NCI-H1092 treated with DMSO at 0.1 percent for 48 hours (cell line): ENCODE measurements around the gene CAV1.

Experiments
- DNase-seq: peaks from one replicate; lab custom pipeline; 2025; lab: John Stamatoyannopoulos, UW

CAV1 gene

DNA sequence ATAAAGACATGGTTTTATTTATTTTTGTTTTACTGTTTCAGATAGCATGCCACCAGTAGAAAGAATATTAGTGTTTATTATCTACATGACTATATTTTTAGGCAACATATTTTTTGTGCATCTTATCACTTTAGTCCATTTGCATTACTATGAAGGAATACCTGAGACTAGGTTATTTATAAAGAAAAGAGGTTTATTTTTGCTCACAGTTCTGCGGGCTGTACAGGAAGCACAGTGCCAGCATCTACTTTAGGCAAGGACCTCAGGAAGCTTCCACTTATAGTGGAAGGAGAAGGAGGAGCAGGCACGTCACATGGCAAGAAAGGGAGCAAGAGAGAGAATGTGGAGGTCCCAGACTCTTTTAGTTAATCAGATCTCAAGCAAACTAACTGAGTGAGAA is 19.6 kb upstream of the CAV1 start:
- no peak for DNase-seq

- DNase-seq: no peak
Observed at GRCh38 chr7:116505823-116506222, 19.0 kb upstream of the CAV1 start.

GRCh38 chr7:116509982-116510579 is 14.8 kb upstream of the CAV1 start:
- no peak for DNase-seq

GRCh38 chr7:116510795-116511194 is 14.0 kb upstream of the CAV1 start:
- no peak for DNase-seq

GRCh38 chr7:116511552-116512519 is 13.0 kb upstream of the CAV1 start:
- peak; percentile 74 for DNase-seq

DNA sequence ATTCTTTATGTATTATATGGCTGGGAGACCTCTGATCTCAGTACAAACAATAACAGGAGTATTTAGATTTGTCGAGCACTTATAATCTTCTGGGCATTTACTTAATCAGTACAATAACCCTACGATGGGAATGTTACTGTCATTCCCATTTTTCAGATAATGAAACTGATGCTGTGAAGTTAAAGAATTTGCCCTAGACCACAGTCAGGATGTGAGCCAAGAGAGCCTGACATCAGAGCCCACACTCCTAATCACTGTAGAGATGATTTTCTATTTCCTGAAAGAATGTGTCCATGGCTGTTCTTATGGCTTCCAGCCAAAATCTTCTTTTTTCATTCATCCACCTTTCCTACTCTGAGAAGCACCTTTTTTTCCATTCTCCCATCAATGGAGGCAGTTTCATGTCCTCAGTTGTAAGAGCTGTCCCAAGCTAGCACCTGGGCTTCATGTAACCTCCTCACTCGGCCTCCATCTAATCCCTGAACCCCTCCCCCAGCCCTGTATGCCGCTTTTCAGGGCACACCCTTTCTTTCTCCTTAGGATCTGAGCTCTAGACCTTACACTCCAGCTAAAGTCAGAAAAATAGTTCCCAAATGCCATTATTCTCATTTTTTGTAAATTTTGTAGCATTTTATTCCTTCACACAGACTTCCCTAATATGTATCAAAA is 12.2 kb upstream of the CAV1 start:
- no peak for DNase-seq

GRCh38 chr7:116515584-116515983 is 9.3 kb upstream of the CAV1 start:
- no peak for DNase-seq

DNA sequence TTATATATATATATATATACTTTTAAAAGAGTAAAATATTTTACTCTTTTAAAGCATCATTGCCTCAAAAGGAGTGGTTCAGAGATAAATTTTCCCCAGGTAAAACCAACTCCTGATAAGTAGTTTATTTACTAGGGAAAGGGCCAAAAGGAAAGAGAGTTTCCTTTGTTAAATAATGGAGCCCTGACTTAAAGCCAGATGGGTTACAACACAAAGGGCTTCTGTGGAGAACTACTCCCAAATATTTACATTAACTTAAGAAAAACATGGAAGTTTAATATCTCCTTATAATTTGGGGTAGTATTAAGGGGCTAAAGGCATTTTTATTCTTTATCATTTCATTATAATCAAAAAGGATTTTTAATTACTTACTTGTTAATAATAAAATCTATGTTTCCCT is 8.5 kb upstream of the CAV1 start:
- DNase-seq: no peak

DNA sequence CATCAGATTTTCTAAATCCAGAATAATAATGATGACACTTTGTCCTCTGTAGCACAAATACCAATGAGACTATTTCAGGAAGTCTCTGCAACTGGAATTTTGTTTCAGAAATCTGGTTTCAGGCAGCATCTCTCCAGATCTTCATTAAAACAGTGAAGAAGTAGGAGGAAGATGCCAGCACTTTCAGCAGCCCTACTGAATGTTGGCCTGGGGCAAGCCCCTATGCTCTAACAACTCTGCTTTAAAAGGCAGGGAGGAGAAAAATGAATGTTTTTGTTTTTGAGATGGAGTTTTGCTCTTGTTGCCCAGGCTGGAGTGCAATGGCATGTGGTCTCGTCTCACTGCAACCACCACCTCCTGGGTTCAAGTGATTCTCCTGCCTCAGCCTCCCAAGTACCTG is 7.2 kb upstream of the CAV1 start:
- no peak for DNase-seq

DNA sequence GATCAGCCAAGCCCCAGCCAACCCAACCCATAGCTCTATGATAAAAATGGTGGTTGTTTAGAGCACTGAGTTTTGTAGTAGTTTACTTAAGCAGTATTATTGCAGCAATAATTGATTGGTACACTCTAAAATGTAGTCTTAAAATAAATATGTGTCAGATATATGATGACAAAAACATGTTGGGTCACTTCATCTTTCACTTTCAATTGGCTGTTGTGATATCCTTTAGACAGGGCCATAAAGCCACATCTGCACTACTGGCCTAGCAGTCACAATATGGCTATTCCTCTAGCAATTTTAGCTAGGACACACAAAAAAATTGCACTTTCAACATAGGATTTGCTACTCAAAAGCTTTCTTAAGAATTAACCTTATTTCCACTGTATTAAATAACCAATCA is 5.9 kb upstream of the CAV1 start:
- DNase-seq: no peak

DNA sequence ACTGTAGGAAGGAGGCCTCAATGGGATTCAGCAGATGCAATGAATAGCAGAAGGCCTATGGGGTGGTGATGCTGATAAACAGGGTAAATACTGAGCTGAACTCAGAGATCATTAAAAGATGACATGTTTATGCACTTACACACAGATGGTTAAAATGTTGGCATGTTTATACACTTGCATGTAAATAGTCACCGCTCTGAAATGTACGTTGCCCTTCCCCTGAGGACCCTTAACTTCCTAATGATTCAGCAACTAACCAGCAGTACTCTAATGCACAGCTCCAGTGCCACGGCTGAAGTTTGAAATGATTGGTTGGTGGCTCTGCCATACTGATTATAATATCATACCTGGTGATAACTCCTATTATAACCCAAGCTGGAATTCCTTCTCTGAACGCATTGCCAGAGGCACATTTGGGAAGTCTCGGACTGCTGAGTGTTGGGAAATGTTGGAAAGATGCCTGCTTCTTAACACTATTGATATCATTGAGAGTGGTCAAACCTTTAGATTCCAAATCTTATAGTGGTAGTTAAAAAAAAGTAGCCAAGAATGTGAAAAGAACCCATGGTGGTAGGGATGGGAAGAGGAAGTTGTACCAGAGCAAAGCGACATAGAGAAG is 3.7 kb upstream of the CAV1 start:
- DNase-seq: no peak

GRCh38 chr7:116522247-116522646 is 2.6 kb upstream of the CAV1 start:
- no peak for DNase-seq

GRCh38 chr7:116524221-116524608 is 621 bp upstream of the CAV1 start:
- no peak for DNase-seq

GRCh38 chr7:116525298-116525912 is 569 bp downstream of the CAV1 start:
- DNase-seq: no peak

DNA sequence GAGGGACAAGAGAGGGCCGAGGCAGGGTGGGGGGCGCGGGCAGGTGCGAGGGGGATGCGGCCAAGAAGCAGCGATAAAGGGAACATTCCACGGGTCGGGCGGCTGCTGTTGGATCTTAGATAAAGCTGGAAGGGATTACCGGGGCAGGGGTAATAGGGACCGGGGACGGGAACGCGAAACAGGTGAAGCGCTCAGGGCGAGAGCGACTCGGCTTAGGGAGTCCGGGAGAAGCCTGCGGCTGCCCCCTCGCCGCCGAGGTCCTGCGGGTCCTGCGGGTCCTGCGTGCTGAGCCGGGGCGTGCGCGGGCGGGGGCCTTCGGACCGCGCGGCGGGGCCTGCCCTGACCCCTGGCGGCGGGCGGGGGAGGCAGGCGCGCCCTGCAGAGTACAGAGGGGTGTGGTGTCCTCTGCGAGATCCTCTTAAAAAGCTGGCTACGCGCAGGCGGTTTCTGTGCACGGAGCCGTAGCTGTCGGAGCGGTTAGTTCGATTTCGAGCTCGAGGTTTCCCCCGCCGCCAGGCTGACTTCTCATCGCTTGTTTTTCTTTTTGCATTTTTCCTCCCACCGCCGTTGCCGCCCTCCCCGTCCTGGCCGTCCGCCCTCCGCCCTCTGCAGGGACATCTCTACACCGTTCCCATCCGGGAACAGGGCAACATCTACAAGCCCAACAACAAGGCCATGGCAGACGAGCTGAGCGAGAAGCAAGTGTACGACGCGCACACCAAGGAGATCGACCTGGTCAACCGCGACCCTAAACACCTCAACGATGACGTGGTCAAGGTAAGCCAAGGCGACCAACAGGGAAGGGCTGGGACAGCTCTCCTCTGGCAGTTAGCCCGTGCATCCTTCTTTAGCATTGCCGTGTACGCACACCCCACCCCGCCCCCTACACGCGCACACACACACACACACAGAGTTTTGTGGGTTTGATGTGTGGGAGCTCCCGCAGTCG is 1.4 kb downstream of the CAV1 start:
- DNase-seq: peak; percentile 53

- DNase-seq: no peak
Observed at GRCh38 chr7:116526897-116527296, 2.1 kb downstream of the CAV1 start.

- no peak for DNase-seq
Observed at GRCh38 chr7:116527521-116527920, 2.7 kb downstream of the CAV1 start.

DNA sequence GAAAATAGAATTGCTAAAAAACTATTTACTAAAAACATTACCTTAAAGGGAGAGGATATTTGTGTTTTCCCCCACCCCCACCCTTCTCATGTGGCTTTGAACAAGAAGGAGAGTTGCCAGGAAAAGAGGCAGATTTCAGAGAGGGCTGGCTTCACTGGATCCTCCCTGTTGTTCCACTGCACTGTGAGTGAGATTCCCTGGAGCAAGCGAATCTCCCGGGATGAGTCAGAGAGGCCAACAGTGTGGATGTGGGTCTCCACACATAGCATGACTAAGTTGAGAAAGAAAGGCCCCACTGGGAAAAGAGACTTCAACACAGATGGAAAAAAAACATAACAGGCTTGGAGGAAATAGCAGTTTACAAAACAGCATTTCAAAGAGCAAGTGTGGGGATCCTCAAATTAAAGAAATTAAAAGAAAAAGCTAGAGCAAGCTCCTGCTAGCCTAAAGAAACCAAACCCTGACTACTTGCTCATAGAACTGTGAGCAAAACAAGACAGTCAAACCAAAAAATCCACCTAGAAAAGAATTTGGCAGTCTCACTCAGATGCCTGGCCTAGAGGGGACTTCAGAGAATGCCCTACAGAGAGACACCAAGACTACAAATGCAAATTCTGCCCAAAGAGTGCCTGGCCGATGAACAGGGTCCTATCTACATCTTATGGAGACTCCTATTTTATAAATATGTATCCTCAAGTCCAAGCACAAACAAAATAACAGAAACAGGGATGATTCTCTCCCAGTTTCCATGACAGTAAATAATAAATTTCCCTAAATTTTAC is 3.4 kb downstream of the CAV1 start:
- no peak for DNase-seq

DNA sequence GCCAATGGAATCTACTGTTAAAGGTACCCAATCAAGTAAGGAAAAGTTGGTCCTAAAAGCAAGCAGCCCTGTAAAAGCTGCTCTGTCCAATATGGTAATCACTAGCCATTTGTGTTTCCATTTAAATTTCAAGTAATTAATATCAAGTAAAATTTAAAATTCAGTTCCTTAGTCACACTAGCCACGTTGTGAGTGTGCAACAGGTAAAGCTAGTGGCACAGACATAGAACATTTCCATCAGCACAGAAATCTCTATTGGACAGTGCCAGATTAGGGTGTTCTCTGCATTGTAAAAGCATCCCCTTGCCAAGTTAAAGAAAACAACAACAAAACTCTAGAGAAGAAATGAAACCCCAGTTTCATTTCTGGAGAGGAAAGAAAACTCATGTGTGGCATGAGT is 4.4 kb downstream of the CAV1 start:
- DNase-seq: no peak
